Testis (tissue), 3 donors: ENCODE measurements around the gene BABAM2. TPM values are rescaled to one million over a fixed set of nuclear protein-coding genes. Genes with fewer than 3 reads are reported as not detected.

Experiments used
- DNase-seq: peaks from one replicate; pipeline ENCODE4 v3.0.0-alpha.2; 2019
- H3K27ac ChIP-seq, 2 donors: fragments of 200-600 bp; sonication (generic); one replicate each; pipeline ENCODE4 v1.5.1; 2019
- H3K27me3 ChIP-seq: fragments of 200-600 bp; sonication (generic); one replicate; pipeline ENCODE4 v1.5.1; 2019
- H3K36me3 ChIP-seq: fragments of 200-600 bp; sonication (generic); one replicate; pipeline ENCODE4 v1.5.1; 2017; ENCODE audit warnings: low read depth; ENCODE audit errors: missing control alignments
- H3K4me1 ChIP-seq: fragments of 200-600 bp; sonication (generic); one replicate; pipeline ENCODE4 v1.5.1; 2019
- H3K4me3 ChIP-seq, 2 donors: fragments of 200-600 bp; sonication (generic); one replicate each; pipeline ENCODE4 v1.5.1; 2017 to 2019
- H3K9me3 ChIP-seq: fragments of 200-600 bp; sonication (generic); one replicate; pipeline ENCODE4 v1.5.1; 2017
- CTCF ChIP-seq, 3 experiments: fragments of 450-650 bp in 2 of 3; fragments of 200-600 bp in 1 of 3; sonication (generic) in 1 of 3; IDR thresholded peaks; one replicate each; pipeline ENCODE4 v1.5.1; 2016 to 2019; ENCODE audit warnings: antibody characterized with exemption in 3 of 3, mild to moderate bottlenecking in 2 of 3, moderate library complexity in 1 of 3
- POLR2A ChIP-seq: fragments of 450-650 bp; IDR thresholded peaks from one replicate; pipeline ENCODE4 v1.6.1; 2017; ENCODE audit warnings: antibody characterized with exemption, mild to moderate bottlenecking, moderate library complexity
- WGBS, 2 donors: methylation state at CpG; one replicate each; pipeline ENCODE4 v1.1.5; 2018; 5-methylcytosine and 5-hydroxymethylcytosine counted together
- intact Hi-C: fragments of 100-400 bp; cut with DNase I; formaldehyde crosslinking; loops from one replicate; pipeline ENCODE4 v1.15.1; 2023; ENCODE audit warnings: low total_unique reads
- polyA plus RNA-seq: library from polyadenylated mRNA; stranded (reverse); fragments of 350-450 nt; fragmentation: Illumina TruSeq; extraction: RNeasy Lipid Tissue Mini Kit (QIAGEN cat#74804); gene quantifications from one replicate; pipeline ENCODE4 v1.2.3, GENCODE V29; 2014; ENCODE audit warnings: low read depth, low replicate concordance; ENCODE audit not compliant: insufficient read depth
- total RNA-seq, 2 donors: library from RNA; depleted of rRNA; stranded (reverse); fragments of >200 nt; gene quantifications; one replicate each; pipeline ENCODE4 v1.2.3, GENCODE V29; 2016

The BABAM2 gene
- total and polyA plus RNA-seq, 3 donors from 2014 or later, result 49.2 to 70.6 (median 59.1) TPM

- no peak for DNase-seq
- intact Hi-C loops, result no loop called here
- H3K36me3 ChIP-seq, result no peaks in the 10 kb centered on the region
- no peak overlapping the region for H3K27ac ChIP-seq
- TF ChIP-seq CTCF (IDR thresholded peaks at IDR 0.05) (no peak), POLR2A (no peak)
- no peak overlapping the region for H3K4me3 ChIP-seq
- peaks cover 9% of the 10 kb centered on the region for H3K4me1 ChIP-seq
- 85 to 92% methylated on average over 2 of the region's 2 CpGs for WGBS, 2 donors
- no peaks in the 10 kb centered on the region for H3K9me3 ChIP-seq
- no peaks in the 10 kb centered on the region for H3K27me3 ChIP-seq
These were observed 194.7 kb downstream of the BABAM2 start for GRCh38 chr2:28085201-28085600.

GRCh38 chr2:28086611-28087010 lies 196.1 kb downstream of the BABAM2 start:
- no peak for TF ChIP-seq CTCF (IDR thresholded peaks at IDR 0.05)
- intact Hi-C loops, result no loop called here
- H3K27ac ChIP-seq, result no peak overlapping the region
- H3K4me3 ChIP-seq, result no peak overlapping the region
- no peak for DNase-seq
- peaks cover 3% of the 10 kb centered on the region for H3K4me1 ChIP-seq
- H3K9me3 ChIP-seq, result no peaks in the 10 kb centered on the region
- no peaks in the 10 kb centered on the region for H3K27me3 ChIP-seq
- WGBS, 2 donors, result 49 to 51% methylated on average over 3 of the region's 3 CpGs
- H3K36me3 ChIP-seq, result no peaks in the 10 kb centered on the region

GRCh38 chr2:28088970-28089369 lies 198.4 kb downstream of the BABAM2 start:
- TF ChIP-seq CTCF (IDR thresholded peaks at IDR 0.05) (no peak), POLR2A (no peak)
- no peak for DNase-seq
- Histone ChIP-seq H3K9me3 (no peaks in the 10 kb centered on the region), H3K27me3 (no peaks in the 10 kb centered on the region), H3K27ac (no peak overlapping the region), H3K4me1 (peaks cover 3% of the 10 kb centered on the region), H3K4me3 (no peak overlapping the region), H3K36me3 (no peaks in the 10 kb centered on the region)
- intact Hi-C loops, result no loop called here
- WGBS, 2 donors, result 96 to 98% methylated on average over 4 of the region's 4 CpGs

- H3K27me3 ChIP-seq, result no peaks in the 10 kb centered on the region
- H3K4me1 ChIP-seq, result peaks cover 3% of the 10 kb centered on the region
- no peak overlapping the region for H3K4me3 ChIP-seq
- intact Hi-C loops, result no loop called here
- DNase-seq, result no peak
- TF ChIP-seq POLR2A, result no peak
- no peak for TF ChIP-seq CTCF (IDR thresholded peaks at IDR 0.05)
- 93 to 98% methylated on average over 1 of the region's 1 CpG for WGBS, 2 donors
- no peaks in the 10 kb centered on the region for H3K36me3 ChIP-seq
- H3K27ac ChIP-seq, result no peak overlapping the region
- H3K9me3 ChIP-seq, result no peaks in the 10 kb centered on the region
These were observed 199.0 kb downstream of the BABAM2 start for GRCh38 chr2:28089486-28089885.

- H3K27ac ChIP-seq, result no peak overlapping the region
- TF ChIP-seq CTCF (IDR thresholded peaks at IDR 0.05), result no peak
- no peak for TF ChIP-seq POLR2A
- no peak overlapping the region for H3K4me3 ChIP-seq
- H3K27me3 ChIP-seq, result no peaks in the 10 kb centered on the region
- peaks cover 7% of the 10 kb centered on the region for H3K4me1 ChIP-seq
- intact Hi-C loops, result no loop called here
- 82 to 89% methylated on average over 4 of the region's 4 CpGs for WGBS, 2 donors
- no peaks in the 10 kb centered on the region for H3K36me3 ChIP-seq
- DNase-seq, result no peak
- H3K9me3 ChIP-seq, result no peaks in the 10 kb centered on the region
These were observed 202.8 kb downstream of the BABAM2 start for GRCh38 chr2:28093308-28093707.
